C4-2B (cell line): ENCODE data around the gene MXD3.

Experiments
- ZFX ChIP-seq: fragments of 450-650 bp; IDR thresholded peaks from 2 replicates; pipeline ENCODE4 v1.6.1; 2017
- TF ChIP-seq, protein P1 (sequence below): fragments of 450-650 bp; conservative IDR thresholded peaks from 2 replicates; pipeline ENCODE4 v1.5.1; 2017; ENCODE audit warnings: mild to moderate bottlenecking

DNA sequence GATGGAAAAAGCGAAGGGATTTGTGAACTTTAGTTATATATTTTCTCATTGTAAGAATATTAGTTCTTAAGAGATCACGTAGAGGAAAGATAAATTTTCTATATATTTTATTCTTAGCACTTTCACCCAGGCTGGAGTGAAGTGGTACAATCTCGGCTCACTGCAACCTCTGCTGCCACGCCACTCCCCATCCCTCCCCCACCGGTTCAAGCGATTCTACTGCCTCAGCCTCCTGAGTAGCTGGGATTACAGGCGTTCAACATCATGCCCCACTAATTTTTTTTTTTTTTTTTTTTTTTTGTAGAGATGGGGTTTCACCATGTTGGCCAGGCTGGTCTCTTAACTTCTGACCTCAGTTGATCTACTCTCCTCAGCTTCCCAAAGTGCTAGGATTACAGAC lies 50.7 kb downstream of the MXD3 start:
- TF ChIP-seq, protein P1, sequence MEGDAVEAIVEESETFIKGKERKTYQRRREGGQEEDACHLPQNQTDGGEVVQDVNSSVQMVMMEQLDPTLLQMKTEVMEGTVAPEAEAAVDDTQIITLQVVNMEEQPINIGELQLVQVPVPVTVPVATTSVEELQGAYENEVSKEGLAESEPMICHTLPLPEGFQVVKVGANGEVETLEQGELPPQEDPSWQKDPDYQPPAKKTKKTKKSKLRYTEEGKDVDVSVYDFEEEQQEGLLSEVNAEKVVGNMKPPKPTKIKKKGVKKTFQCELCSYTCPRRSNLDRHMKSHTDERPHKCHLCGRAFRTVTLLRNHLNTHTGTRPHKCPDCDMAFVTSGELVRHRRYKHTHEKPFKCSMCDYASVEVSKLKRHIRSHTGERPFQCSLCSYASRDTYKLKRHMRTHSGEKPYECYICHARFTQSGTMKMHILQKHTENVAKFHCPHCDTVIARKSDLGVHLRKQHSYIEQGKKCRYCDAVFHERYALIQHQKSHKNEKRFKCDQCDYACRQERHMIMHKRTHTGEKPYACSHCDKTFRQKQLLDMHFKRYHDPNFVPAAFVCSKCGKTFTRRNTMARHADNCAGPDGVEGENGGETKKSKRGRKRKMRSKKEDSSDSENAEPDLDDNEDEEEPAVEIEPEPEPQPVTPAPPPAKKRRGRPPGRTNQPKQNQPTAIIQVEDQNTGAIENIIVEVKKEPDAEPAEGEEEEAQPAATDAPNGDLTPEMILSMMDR: no peak
- no peak for TF ChIP-seq ZFX
